GM15510 (cell line): Measurements from ENCODE around the gene ZMYND12.

ENCODE experiments used
- POLR2A ChIP-seq: IDR thresholded peaks from 3 replicates; pipeline ENCODE4 v1.6.1; 2011; ENCODE audit warnings: borderline replicate concordance; ENCODE audit not compliant: insufficient read length; ENCODE audit errors: extremely low read depth

The ZMYND12 gene

DNA sequence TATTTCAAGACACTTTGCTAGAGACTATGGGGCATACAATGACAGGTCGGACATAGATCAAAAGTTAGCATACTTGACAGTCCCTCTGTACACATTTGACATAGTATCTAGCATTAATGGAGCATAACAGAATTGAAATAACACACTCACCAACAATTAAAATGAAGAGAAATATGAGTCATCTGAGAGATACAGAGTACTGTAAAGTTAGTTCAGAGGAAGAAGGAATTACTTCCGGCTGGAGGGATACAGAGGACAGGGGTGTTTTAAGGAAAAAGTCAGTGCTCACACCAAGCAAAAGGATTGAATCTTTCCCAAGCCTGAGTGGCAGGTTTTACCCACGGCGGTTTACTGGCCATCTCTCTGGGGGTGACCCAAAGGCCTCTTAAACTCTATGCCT, 2.4 kb downstream of the ZMYND12 start:
- no peak for TF ChIP-seq POLR2A

DNA sequence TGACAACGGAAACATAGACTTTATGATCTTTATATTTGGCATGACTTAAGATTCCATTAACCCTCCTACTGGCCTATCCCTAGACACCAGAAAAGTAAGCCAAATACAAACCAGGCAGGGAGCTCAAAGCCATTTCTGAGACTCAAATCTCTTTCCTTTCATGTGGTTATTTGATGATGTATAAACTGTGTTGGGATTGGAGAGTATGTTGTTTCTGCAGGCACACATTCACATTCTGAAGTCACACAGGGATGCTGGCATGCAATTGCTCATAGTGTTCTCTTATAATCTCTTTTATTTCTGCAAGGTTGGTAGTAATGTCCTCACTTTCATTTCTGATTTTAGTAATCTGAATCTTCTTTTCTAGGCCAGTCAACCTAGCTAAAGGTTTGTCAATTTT, 5.8 kb downstream of the ZMYND12 start:
- TF ChIP-seq POLR2A: no peak

DNA sequence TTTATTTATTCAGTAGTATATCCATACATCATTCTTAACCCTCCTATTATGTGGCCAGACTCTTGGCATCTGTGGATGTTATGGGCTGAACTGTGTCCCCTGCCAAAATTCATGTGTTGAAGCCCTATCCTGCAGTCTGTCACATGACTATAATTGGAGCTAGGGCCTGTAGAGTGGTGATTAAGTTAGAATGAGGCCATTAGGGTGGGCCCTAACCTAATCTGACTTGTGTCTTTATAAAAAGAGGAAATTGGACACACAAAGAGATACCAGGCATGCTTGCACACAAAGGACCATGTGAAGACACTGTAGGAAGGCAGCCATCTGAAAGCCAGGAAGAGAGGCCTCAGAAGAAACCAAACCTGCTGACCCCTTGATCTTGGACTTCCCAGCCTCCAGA, 6.6 kb downstream of the ZMYND12 start:
- TF ChIP-seq POLR2A: no peak

DNA sequence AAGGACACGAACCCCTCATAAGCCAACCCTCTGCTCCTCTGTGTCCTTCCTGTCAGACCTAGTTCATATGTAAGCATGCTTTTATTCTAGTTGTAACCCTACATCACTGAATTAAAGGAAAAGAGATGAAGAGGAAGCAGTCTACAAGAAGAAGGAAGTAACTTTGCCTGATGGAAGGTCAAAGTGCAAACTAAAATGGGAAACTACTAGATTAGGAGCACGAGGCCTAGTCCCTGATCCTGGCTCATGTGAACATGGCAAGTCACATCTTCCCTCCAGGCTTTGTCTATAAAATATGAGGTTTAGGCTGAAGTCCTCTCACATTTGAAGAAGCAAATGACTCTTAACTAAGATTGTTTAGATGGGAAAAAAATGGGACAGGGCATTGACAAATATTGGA, 13.2 kb downstream of the ZMYND12 start:
- TF ChIP-seq POLR2A: no peak

DNA sequence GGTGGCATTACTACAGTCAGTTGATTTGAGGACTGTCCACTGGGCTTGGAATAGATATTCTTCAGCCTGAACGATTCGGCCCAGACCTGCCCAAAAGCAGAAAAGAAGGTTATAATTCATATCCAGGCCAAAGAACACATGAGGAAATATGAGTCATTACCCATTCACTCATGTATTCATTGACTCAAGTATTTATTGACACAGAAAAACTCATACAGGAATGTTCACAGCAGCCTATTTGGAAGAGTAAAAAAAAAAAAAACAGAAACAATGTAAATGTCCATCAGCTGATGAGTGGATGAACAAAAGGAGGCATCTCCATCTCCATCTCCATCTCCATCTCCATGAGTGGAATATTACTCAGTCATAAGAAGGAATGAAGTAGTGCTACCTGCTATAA, 15.9 kb downstream of the ZMYND12 start:
- TF ChIP-seq POLR2A: no peak

DNA sequence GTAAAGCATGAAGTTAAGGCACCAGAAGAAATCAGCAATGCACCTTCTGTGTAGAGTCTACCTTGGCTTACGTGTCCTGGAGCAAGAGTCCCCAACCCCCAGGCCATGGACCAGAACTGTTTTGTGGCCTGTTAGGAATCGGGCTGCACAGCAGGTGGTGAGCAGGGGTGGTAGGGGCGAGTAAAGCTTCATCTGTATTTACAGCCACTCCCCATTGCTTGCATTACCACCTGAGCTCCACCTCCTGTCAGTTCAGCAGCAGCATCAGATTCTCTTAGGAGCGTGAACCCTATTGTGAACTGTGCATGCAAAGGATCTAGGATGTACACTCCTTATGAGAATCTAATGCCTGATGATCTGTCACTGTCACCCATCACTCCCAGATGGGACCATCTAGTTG, 21.5 kb downstream of the ZMYND12 start:
- no peak for TF ChIP-seq POLR2A

DNA sequence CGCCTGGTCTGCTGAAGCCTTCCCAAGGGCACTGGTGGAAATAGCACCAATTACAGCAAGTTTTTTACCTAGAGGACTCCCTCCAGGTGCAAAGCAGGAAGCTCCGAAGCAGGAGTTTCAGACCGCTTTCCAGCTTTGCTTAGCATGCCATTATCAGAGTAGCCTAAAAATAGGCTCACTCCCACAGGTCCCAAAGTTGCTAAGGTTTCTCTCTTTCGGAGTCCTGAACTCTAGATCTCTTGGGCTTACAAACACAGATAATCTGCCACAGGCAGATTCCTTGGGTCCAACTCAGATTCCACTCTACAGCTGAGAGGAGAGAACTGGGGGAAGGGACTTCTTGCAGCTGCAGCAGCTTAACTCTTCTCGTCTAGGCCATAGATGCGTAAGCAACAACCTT, 22.5 kb downstream of the ZMYND12 start:
- TF ChIP-seq POLR2A: no peak

DNA sequence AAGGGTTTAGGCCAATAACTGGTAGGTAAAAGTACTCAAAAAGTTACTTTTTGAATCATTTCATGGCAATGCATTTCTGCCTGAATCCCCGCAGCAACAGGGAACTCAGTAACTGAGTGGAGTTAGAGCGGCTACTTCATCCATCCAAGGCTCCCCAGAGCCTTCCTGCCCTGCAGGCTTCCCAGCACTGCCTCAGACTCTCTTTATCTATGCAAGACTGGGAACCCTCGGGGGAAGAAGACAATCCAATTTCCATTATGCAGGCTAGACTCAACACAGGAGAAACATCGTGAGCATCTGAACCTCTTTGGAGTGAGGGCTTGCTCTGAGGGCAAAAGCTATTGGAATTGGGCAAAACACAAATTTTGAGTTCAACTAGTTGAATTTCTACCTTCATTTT, 23.1 kb downstream of the ZMYND12 start:
- no peak for TF ChIP-seq POLR2A

DNA sequence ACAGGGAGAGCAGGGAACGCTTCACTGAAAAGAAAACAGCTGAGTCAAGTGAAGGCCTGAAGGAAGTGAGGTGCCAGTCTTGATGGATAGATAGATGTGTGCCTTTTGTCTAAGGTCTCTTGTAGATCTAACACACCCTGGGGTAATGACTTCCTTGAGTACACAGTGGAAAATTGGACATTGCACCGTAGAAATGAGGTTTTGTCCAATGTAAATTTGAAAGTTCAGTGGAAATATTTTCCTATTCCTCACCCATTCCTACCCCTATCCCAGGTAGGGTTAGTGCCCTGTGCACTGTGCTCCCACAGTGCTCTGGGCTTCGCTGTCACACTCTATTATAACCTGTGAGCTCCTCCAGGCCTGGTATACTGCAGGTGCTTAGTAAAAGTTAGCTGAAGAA, 24.3 kb downstream of the ZMYND12 start:
- TF ChIP-seq POLR2A: no peak

DNA sequence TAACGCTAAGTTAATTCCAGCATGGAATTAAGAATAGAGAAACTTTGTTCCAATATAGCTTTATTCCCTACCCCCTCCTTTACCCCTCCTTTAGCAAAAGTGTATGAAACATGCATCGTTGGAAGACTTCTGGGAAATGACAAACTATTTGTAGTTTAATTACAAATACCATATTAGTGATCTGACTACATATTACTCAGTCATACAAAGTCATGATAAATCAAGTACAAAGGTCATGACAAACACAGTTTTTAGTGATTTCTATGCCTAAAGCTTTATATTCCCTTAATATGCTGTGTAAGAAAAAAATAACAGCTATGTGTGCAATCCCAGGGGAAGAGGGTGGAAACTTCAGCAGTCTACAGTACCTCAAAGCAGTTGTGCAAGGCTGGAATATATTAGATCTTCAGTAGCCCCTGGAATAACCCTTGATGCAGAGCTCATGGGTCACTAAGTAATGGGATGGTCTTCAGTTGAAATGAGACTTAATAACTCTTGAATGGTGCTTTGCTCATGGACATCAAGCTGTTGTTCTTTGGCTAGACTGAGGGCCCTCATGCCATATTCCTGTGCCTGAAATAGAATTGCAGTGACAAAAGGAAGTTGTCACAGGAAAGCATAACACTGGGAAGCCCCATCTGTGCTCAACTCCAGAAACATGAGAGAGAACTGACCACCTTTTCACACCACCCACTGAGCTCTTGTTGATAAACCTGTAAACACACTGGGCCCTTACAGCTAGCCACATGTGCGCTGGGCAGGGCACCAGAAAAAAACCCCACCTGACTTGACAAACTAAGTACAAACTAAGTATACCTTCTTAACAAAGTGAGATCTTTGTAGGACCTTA, 25.3 kb downstream of the ZMYND12 start:
- TF ChIP-seq POLR2A: no peak

DNA sequence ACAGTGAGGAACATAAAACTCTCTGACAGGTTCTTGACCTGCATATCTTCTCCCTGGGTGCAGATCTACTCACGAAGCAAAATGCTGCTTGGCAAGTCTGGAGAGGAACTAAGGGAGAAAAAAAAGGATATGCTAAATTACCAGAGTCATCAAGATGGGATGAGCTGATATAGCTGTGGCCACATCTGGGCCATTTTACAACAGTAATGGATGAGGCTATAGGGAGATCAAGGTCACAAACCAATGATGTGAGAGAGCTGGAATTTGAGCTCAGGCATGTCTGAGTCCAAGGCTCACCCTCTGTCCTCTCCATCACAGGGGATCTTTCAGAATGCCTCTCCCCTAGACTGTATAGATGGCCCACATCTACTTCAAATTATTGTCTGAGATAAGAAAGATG, 26.2 kb downstream of the ZMYND12 start:
- no peak for TF ChIP-seq POLR2A

DNA sequence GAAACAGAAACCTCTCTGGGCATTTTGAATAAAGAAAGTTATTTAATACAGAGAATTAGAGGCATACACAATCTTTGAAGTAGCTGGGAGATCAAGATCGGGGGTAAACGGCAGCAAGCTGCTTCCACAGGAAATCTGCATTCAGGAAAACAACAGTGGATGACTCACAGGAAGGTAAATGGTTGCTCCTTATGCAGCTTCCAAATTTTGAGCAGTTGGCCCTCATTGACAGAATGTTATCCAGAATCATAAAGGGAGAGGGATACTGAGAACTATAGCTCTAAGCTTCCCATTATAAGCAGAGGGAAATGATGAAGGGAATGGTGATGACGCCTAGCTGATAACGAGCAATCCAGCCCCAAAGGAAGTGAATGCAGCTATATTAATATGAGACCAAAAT, 28.6 kb downstream of the ZMYND12 start:
- no peak for TF ChIP-seq POLR2A

DNA sequence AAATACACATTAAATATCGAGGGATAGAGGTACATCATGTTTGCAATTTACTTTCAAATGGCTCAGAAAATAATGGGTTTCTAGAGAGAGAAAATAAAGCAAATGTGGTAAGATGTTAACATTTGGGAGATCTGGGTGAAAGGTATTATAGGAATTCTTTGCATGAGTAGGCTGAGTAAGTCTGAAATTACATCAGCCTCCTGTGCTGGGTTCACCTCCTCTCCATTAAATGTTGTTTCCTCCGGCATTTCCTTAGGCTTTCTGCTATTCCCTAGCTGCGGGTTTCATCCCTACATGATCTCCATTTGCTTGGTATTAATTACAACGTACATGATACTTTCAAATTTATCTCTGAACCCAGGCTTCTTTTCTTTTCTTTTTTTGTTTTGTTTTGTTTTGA, 31.6 kb downstream of the ZMYND12 start:
- TF ChIP-seq POLR2A: no peak

DNA sequence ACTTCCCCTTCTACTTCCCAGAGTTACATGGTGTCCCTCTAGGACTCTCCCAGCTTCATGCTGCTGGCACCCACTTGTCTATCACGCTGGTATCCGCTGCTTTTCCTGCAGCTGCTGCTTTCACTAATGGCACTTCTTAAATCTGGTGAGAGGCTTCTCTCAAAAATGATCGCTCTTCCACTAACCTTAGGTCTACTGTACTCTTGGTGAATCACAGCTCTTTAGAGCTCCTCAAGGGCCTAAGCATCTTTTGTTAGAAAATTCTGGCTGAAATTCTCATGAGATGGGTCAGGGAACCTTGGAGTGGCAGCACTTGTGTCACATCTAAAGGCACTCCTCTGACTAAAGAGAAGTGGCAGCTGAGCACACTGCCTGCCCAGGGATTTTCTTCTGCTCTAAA, 32.1 kb downstream of the ZMYND12 start:
- TF ChIP-seq POLR2A: no peak

DNA sequence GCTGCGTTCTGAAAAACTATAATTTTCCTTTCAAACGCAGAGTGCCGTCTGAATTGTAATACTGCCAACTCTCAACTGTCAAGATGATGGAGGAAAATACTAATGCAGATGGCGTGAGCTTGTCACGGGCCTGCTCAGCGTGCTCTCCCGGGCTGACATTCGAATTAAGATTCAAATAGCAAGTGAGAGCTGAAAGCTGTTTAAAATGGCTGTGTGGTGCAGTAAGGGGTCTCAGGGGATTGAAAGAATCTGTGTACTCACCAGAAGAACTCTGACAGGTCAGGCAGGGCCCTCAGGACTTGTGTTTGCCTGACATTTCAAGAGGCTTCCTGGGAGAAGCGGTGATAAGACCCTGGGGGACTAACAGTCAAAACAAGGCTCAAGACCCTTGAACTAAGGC, 33.1 kb downstream of the ZMYND12 start:
- TF ChIP-seq POLR2A: no peak

DNA sequence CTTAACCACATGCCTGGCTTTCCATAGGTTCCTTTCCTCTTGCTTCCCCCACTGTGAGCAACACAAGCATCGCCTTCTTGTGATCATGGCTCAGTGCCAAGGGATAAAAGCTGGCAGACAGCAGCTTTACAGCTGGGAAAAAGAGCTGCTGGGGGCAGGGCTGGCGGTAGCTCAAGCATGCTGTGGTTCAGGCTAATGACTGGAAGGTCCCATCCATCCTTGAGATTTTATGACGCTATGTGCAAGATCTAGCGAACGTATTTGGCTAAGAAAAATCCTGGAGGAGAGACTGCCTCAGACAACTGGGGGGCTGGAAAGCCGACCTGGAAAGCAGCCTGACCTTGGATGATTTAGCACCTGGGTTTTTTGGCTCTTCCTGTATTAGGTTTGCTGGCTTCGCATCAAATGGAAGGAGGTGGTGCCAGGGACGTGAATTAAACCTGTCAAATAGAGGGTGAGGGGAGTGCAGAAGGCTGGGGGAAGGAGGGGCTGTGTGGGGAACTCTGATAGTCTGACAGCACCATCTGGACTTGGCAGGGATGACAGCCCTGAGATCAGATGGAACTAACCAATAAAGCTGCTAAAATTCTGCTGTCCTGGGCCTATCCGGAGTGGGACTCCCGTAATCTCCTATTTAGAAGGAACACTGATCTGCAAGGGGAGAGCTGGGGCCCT, 34.8 kb downstream of the ZMYND12 start:
- TF ChIP-seq POLR2A: no peak
